GM23248 (cell line): ENCODE measurements around the gene SLC26A5. TPM values are rescaled to one million over a fixed set of nuclear protein-coding genes. Genes with fewer than 3 reads are reported as not detected.
"Not testable (repeated sequence)": the region's sequence is repeated elsewhere in the genome, so short reads cannot be mapped to it uniquely, and the experiment has no call there.

ENCODE experiments used
- DNase-seq: peaks from one replicate; pipeline ENCODE4 v3.0.0-alpha.2; 2015
- H2AFZ ChIP-seq: fragments of 200-600 bp; sonication (generic); 2 replicates; pipeline ENCODE4 v1.6.1; 2016; ENCODE audit warnings: antibody characterized with exemption
- H3F3A ChIP-seq: fragments of 200-600 bp; sonication (generic); 2 replicates; pipeline ENCODE4 v1.6.1; 2016; ENCODE audit warnings: mild to moderate bottlenecking, antibody characterized with exemption, mixed run types; ENCODE audit not compliant: insufficient read depth
- H3K27ac ChIP-seq: fragments of 200-600 bp; sonication (generic); 2 replicates; pipeline ENCODE4 v1.5.1; 2016; ENCODE audit warnings: mild to moderate bottlenecking
- H3K27me3 ChIP-seq: fragments of 200-600 bp; sonication (generic); replicated peaks from 2 replicates; pipeline ENCODE4 v1.6.1; 2016; ENCODE audit warnings: mild to moderate bottlenecking; ENCODE audit not compliant: insufficient read depth
- H3K36me3 ChIP-seq: fragments of 200-600 bp; sonication (generic); 2 replicates; pipeline ENCODE4 v1.6.1; 2016; ENCODE audit warnings: low read depth, mild to moderate bottlenecking
- H3K4me1 ChIP-seq: fragments of 200-600 bp; sonication (generic); 2 replicates; pipeline ENCODE4 v1.6.1; 2016; ENCODE audit warnings: mild to moderate bottlenecking; ENCODE audit not compliant: insufficient read depth
- H3K4me2 ChIP-seq: fragments of 200-600 bp; sonication (generic); one replicate; pipeline ENCODE4 v1.6.1; 2016; ENCODE audit warnings: mild to moderate bottlenecking; ENCODE audit not compliant: unreplicated experiment
- H3K4me3 ChIP-seq: fragments of 200-600 bp; sonication (generic); 2 replicates; pipeline ENCODE4 v1.5.1; 2016; ENCODE audit warnings: mild to moderate bottlenecking
- H3K79me2 ChIP-seq: fragments of 200-600 bp; sonication (generic); 2 replicates; pipeline ENCODE4 v1.6.1; 2016; ENCODE audit warnings: mild to moderate bottlenecking; ENCODE audit not compliant: insufficient read depth
- H3K9ac ChIP-seq: fragments of 200-600 bp; sonication (generic); 2 replicates; pipeline ENCODE4 v1.6.1; 2016; ENCODE audit warnings: mild to moderate bottlenecking
- H3K9me2 ChIP-seq: fragments of 200-600 bp; sonication (generic); 2 replicates; pipeline ENCODE4 v1.6.1; 2016; ENCODE audit warnings: mixed run types, mild to moderate bottlenecking, moderate library complexity; ENCODE audit not compliant: insufficient read depth
- H3K9me3 ChIP-seq: fragments of 200-600 bp; sonication (generic); one replicate; pipeline ENCODE4 v1.6.1; 2017; ENCODE audit warnings: low read depth
- H4K20me1 ChIP-seq: fragments of 200-600 bp; sonication (generic); 2 replicates; pipeline ENCODE4 v1.6.0; 2016; ENCODE audit not compliant: insufficient read depth
- EZH2 ChIP-seq: fragments of 200-600 bp; sonication (generic); IDR thresholded peaks from 2 replicates; pipeline ENCODE4 v1.6.1; 2018; ENCODE audit warnings: antibody characterized with exemption, mild to moderate bottlenecking; ENCODE audit not compliant: insufficient read depth, poor library complexity, severe bottlenecking
- EZH2phosphoT487 ChIP-seq: fragments of 200-600 bp; sonication (generic); IDR thresholded peaks from 2 replicates; pipeline ENCODE4 v1.6.1; 2018; ENCODE audit warnings: antibody characterized with exemption, moderate library complexity, mild to moderate bottlenecking, low read depth; ENCODE audit not compliant: insufficient read depth
- WGBS, 2 experiments: methylation state at CpG; one replicate each; pipeline ENCODE4 v1.1.6; 2015 to 2017; ENCODE audit warnings: low lambda C conversion rate in 2 of 2, low coverage in 1 of 2; ENCODE audit errors: missing lambda C conversion rate in 2 of 2; 5-methylcytosine and 5-hydroxymethylcytosine counted together
- in situ Hi-C: fragments of 300-500 bp; cut with MboI; formaldehyde crosslinking; loops from 2 replicates; pipeline ENCODE4 v1.15.0; 2020
- polyA plus RNA-seq: library from polyadenylated mRNA; unstranded; fragments of >200 nt; fragmentation: Nextera tagmentation; extraction: Ambion mirVana; gene quantifications from 2 replicates; pipeline ENCODE4 v1.2.1, GENCODE V29; 2016
- total RNA-seq: library from RNA; depleted of rRNA; stranded (reverse); fragments of >200 nt; shearing (Covaris generic); gene quantifications from 2 replicates; pipeline ENCODE4 v1.2.3, GENCODE V29; 2014; rRNA removed

Gene SLC26A5
- total RNA-seq (not detected in 2 replicates), polyA plus RNA-seq (not detected in 2 replicates)

- 6 to 18% methylated on average over 8 to 22 of the region's 54 CpGs for WGBS, 2 experiments
Observed at GRCh38 chr7:103446049-103446520, at the start of gene SLC26A5. SLC26A5 (minus strand) TSS chr7:103446207; CDS start chr7:103421514, 24,693 bp downstream.

GRCh38 chr7:103487419-103487818, 41.4 kb upstream of the SLC26A5 start:
- Histone ChIP-seq H3K27me3 (no peaks in the 10 kb centered on the region), H3K4me1 (no peaks in the 10 kb centered on the region), H3K79me2 (no peaks in the 10 kb centered on the region), H3K9ac (no peak overlapping the region), H3K4me3 (no peak overlapping the region), H3K9me3 (no peaks in the 10 kb centered on the region), H3K36me3 (no peaks in the 10 kb centered on the region), H2AFZ (no peak overlapping the region), H3K27ac (no peak overlapping the region), H3F3A (no peaks in the 10 kb centered on the region), H3K4me2 (no peak overlapping the region), H3K9me2 (no peaks in the 10 kb centered on the region), H4K20me1 (no peaks in the 10 kb centered on the region)
- WGBS, 2 experiments: 71 to 84% methylated on average over 4 of the region's 4 CpGs
- in situ Hi-C loops: no loop called here
- DNase-seq: no peak
- TF ChIP-seq EZH2phosphoT487 (no peak), EZH2 (no peak)

More at GRCh38 chr7:103446049-103446520, at the start of gene SLC26A5:
- Histone ChIP-seq H4K20me1 (no peaks in the 10 kb centered on the region), H2AFZ (peak within 1 kb of the TSS; percentile 68), H3K36me3 (no peaks in the 10 kb centered on the region), H3K27me3 (peaks cover 41% of the 10 kb centered on the region), H3K9me3 (no peaks in the 10 kb centered on the region), H3K79me2 (no peaks in the 10 kb centered on the region), H3F3A (no peaks in the 10 kb centered on the region), H3K4me3 (peak within 1 kb of the TSS; percentile 53), H3K27ac (no peak within 1 kb of the TSS), H3K4me2 (peak within 1 kb of the TSS; percentile 67), H3K9me2 (no peaks in the 10 kb centered on the region), H3K4me1 (no peaks in the 10 kb centered on the region), H3K9ac (no peak within 1 kb of the TSS)
- DNase-seq: peak; percentile 22
- in situ Hi-C loops: no loop called here
- peak; percentile 76 for TF ChIP-seq EZH2
- TF ChIP-seq EZH2phosphoT487: no peak

- H4K20me1 ChIP-seq, H3K9ac ChIP-seq, H3K27me3 ChIP-seq, H3K9me2 ChIP-seq, H3K4me2 ChIP-seq, H3K79me2 ChIP-seq, H3F3A ChIP-seq, H3K4me1 ChIP-seq, H3K4me3 ChIP-seq, H2AFZ ChIP-seq, H3K9me3 ChIP-seq, H3K27ac ChIP-seq, in situ Hi-C loops, H3K36me3 ChIP-seq, DNase-seq: not testable (repeated sequence)
- 77 to 83% methylated on average over 3 of the region's 3 CpGs for WGBS, 2 experiments
Observed at GRCh38 chr7:103486873-103487272, 40.9 kb upstream of the SLC26A5 start.

- Histone ChIP-seq H3K36me3 (no peaks in the 10 kb centered on the region), H2AFZ (no peak overlapping the region), H3K4me3 (no peak overlapping the region), H3K27me3 (no peaks in the 10 kb centered on the region), H3K27ac (no peak overlapping the region), H3K4me1 (no peaks in the 10 kb centered on the region), H3F3A (no peaks in the 10 kb centered on the region), H3K9me3 (no peaks in the 10 kb centered on the region), H3K4me2 (no peak overlapping the region), H4K20me1 (no peaks in the 10 kb centered on the region), H3K9ac (no peak overlapping the region), H3K9me2 (no peaks in the 10 kb centered on the region), H3K79me2 (no peaks in the 10 kb centered on the region)
- in situ Hi-C loops: no loop called here
- TF ChIP-seq EZH2 (no peak), EZH2phosphoT487 (no peak)
- no peak for DNase-seq
- 11 to 17% methylated on average over 2 of the region's 2 CpGs for WGBS, 2 experiments
Observed at GRCh38 chr7:103480771-103481170, 34.8 kb upstream of the SLC26A5 start.

GRCh38 chr7:103474956-103475355, 28.9 kb upstream of the SLC26A5 start:
- no peaks in the 10 kb centered on the region for H3F3A ChIP-seq
- 14 to 23% methylated on average over 5 of the region's 5 CpGs for WGBS, 2 experiments
- no peak for TF ChIP-seq EZH2phosphoT487
- no peak for TF ChIP-seq EZH2

More at GRCh38 chr7:103474956-103475355, 28.9 kb upstream of the SLC26A5 start:
- Histone ChIP-seq H3K4me2 (no peak overlapping the region), H3K4me1 (no peaks in the 10 kb centered on the region), H3K79me2 (no peaks in the 10 kb centered on the region), H3K9me2 (no peaks in the 10 kb centered on the region), H3K27me3 (no peaks in the 10 kb centered on the region), H4K20me1 (no peaks in the 10 kb centered on the region), H3K9ac (no peak overlapping the region), H3K9me3 (no peaks in the 10 kb centered on the region), H3K27ac (no peak overlapping the region), H3K4me3 (no peak overlapping the region), H3K36me3 (no peaks in the 10 kb centered on the region), H2AFZ (no peak overlapping the region)
- in situ Hi-C loops: no loop called here
- no peak for DNase-seq
